ENCODE measurements around the gene PAM. TPM values are rescaled to one million over a fixed set of nuclear protein-coding genes. Genes with fewer than 3 reads are reported as not detected.
A peak's percentile ranks its signal among the peaks of the same experiment; 100 is the strongest.
"Not testable (repeated sequence)": the region's sequence is repeated elsewhere in the genome, so short reads cannot be mapped to it uniquely, and the experiment has no call there.

The PAM gene
- total RNA-seq, 1 donor from 2014 or later: 859 TPM

DNA sequence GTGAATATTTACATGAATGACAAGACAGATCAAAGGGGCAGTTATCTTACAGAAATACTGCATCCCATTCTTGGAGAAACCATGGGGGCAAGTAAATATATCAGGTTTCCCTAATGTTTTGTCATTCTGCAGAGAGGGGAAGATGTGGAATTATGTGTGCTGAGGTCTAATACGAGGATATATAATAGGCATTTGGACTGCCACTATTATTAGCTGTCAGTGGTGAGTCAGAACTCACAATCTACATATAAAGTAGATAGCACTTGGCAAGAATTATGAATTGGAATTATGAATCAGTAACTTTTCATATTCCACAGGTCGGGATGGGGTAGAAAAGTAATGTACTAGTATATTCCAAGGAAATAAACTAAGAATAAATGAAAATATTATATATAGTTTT is 243.1 kb downstream of the PAM start:
- no peak for ATAC-seq (ENCODE audit: poor library complexity)
- intact Hi-C loops (cut with DNase I): no loop called here
- DNase-seq: no peak

DNA sequence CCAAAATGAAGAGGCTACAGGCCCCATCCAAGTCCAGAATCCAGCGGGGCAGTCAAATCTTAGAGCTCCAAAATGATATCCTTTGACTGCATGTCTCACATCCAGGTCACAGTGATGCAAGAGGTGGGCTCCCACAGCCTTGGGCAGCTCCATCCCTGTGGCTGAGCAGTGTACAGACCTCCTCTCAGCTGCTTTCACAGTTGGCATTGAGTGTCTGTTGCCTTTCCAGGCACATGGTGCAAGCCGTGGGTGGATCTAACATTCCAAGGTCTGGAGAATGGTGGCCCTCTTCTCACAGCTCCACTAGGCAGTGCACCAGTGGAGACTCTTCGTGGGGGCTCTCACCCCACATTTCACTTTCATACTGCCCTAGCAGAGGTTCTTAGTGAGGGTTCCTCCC is 244.1 kb downstream of the PAM start:
- intact Hi-C loops (cut with DNase I): no loop called here

DNA sequence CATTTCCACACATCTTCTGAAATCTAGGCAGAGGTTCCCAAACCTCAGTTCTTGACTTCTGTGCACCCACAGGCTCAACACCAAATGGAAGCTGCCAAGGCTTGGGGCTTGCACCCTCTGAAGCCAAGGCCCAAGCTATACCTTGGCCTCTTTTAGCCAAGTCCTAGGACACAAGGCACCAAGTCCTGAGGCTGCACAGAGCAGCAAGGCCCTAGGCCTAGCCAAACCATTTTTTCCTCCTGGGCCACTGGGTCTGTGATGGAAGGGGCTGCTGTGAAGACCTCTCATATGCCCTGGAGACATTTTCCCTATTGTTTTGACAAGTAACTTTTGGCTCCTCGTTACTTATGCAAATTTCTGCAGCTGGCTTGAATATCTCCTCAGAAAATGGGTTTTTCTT is 244.5 kb downstream of the PAM start:
- DNase-seq; intact Hi-C loops (cut with DNase I); ATAC-seq (ENCODE audit: poor library complexity): not testable (repeated sequence)

More for the DNA sequence above, 244.1 kb downstream of the PAM start:
- DNase-seq (no peak), ATAC-seq (ENCODE audit: poor library complexity) (no peak)

DNA sequence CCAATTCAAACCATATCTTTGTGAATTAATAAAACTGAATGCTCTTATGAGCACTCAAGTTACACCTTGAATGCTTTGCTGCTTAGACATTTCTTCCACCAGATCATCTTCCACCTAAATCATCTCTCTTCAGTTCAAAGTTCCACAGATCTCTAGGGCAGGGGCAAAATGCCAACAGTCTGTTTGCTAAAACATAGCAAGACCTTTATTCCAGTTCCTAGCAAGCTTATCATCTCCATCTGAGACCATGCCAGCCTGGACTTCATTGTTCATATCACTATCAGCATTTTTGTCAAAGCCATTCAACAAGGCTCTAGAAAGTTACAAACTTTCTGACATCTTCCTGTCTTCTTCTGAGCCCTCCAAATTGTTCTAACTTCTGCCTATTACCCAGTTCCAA is 245.0 kb downstream of the PAM start:
- ATAC-seq (ENCODE audit: poor library complexity): no peak
- intact Hi-C loops (cut with DNase I): no loop called here
- no peak for DNase-seq

DNA sequence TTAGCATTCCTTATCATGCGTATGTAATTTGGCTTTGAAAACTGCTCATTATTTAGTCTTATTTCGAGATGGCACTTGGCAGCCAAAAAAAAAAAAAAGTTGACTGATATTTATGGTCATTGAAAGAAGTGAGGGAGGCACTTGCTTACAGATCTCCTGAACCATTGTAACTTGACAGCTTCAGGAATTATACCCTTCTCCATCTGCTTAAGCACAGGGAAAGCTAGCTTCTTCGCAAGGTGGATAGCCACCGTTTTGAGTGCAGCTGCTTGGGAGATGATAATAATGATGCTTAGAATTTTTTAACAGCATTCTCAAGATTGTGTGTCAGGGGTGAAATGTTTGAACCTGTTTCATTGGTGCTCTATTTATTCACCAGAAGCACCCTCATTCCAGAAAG is 248.8 kb downstream of the PAM start:
- intact Hi-C loops (cut with DNase I): no loop called here
- DNase-seq: no peak
- no peak for ATAC-seq (ENCODE audit: poor library complexity)

DNA sequence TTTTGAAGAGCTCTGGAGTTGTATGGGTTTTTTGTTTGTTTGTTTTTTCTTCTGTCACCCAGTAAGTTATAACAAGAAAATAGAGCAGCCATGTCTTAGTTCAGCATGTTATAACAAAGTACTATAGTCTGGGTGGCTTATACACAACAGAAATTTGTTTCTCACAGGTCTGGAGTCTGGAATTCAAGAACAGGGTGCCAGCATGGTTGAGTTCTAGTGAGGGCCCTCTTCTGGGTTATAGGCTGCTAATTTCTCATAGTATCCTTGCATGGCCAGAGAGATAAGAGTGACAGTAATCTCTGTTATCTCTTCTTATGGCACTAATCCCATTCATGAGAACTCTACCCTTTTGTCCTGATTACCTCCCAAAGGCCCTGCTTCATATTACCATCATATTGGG is 250.2 kb downstream of the PAM start:
- ATAC-seq (ENCODE audit: poor library complexity) (no peak), DNase-seq (no peak)
- intact Hi-C loops (cut with DNase I): no loop called here

DNA sequence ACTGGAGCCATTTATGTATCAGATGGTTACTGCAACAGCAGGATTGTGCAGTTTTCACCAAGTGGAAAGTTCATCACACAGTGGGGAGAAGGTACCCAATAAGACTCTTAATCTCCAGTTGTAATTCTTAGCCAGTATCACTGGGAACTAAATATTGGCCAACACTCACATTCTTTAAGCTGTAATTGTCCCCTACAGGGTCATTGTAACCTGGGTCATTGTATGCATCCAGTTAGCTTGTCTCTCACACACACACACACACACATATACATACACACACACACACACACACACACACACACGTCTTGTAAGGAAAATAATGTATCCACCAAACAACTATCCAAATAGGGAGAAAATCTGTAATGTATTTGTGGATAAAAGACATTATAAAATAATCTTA is 251.8 kb downstream of the PAM start:
- intact Hi-C loops (cut with DNase I): no loop called here
- DNase-seq: no peak
- ATAC-seq (ENCODE audit: poor library complexity): no peak

DNA sequence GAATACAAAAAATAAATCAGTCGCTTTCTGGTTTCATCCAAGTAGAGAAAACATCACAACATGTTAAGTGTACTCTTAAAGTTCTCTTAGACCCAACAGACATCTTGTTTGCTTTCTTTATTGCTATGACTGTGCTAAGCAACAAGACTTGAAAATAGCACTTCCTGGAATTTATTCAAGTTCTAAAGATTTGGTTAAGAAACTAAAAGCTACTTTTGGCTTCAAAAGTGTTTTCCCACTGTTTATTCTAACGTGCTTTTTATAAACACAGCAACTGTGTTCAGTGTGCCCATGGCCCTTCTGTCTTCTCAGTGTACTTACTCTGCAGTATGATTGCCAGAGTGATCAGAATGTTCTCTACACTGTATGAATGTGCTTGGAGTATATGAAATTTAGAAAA is 255.1 kb downstream of the PAM start:
- DNase-seq (no peak), ATAC-seq (ENCODE audit: poor library complexity) (no peak)
- intact Hi-C loops (cut with DNase I): no loop called here

DNA sequence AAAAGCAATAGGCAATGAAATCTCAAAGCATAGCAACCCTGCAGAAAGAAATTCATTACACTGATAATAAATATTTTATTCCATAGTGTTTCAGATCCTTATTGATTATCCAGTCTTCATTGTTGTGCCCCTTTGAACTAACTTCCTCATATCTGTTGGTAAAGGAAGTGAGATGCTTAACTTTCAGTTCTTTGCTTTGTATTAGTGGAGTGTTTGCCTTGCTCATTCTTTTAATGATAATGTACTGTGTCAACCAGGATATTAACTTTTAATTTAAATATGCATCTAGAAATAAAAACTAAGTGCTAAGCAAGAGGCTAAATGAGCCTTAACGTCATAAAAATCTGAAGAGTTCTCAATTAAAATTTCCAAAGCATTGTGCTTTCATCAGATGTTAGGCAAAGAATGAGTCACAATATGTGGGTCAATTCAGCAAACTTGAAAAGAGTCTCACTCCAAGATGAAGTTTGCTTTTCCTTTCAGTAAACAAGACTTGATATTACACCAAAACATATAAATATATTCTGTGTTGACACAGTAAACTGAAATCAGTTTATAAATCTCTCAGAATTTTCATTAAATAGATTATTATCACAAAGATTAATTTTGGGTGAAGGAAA is 258.9 kb downstream of the PAM start:
- DNase-seq (no peak), ATAC-seq (ENCODE audit: poor library complexity) (no peak)
- intact Hi-C loops (cut with DNase I): no loop called here

DNA sequence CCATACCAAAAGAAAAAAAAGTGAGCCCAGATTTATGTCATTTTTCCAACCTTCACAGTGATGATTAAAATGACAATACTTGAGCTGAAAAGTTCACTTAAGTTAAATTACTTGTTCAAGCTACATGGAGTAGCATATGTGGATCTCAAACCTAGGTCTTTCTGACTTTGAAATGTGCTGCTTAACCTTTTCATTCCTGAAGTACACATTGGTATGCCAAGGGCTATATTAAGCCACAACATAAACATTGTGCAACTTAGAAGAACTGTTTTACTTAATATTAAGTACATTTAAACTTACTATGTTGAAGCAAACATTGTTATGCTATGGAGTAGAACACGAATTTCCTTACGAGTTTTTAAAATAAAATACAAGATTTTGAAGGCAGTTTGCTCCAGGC is 259.9 kb downstream of the PAM start:
- no peak for DNase-seq
- no peak for ATAC-seq (ENCODE audit: poor library complexity)
- intact Hi-C loops (cut with DNase I): no loop called here

DNA sequence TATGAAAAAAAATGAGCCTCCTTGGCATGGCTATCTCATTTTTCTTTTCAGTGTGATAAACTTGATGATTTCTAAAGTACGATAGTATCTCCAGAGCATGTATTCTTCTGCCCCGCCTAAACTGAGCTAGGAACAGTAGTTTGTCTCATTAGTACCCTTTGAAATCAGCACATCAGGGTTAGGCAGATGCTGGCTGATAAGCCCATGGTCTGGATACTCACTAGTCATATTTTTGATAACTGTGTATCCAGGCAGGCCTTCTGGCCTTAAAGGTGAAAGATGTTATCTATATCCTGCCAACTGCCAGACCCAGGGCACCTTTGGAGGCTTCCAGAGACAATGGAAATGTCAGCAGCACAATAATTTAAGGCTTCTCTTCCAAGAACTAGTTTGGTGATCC is 261.1 kb downstream of the PAM start:
- intact Hi-C loops (cut with DNase I): no loop called here
- ATAC-seq (ENCODE audit: poor library complexity) (no peak), DNase-seq (no peak)

DNA sequence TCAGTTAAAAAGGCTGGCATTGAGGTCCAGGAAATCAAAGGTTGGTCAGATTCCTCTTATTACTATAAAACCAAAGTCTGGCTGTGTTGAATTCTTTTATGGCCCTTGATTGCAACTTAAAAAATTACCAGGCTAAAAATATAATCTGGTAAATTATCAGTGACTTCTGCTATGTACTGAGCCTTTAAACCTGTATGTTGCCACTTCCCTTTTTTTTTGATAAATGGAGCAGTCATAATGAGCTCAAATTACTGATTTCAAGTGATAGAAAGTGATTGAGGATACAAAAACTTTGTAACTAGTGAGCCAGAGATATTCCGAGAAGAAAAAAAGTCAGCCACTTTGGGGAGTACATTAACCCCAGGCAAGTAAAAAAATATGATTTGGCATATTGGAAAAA is 264.7 kb downstream of the PAM start:
- DNase-seq (no peak), ATAC-seq (ENCODE audit: poor library complexity) (no peak)
- intact Hi-C loops (cut with DNase I): no loop called here

DNA sequence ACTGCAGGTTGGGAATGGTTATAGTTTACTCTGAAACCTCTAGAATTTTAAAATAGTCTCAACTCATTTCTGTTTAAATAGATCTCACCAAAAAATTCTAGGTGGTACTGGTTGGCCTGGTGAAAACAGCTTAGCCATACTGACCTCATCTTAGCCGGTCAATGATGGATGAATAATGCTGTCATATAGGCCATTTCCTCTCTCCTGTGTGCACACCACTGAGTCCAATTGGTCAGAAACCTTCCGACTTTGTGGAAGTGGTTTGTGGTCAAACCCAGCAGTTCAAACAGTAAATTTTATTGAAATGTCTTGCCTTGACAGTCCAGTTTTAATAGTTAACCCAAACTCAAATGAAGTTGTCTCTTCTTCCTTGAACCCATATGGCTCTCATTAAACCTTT is 266.2 kb downstream of the PAM start:
- no peak for ATAC-seq (ENCODE audit: poor library complexity)
- intact Hi-C loops (cut with DNase I): no loop called here
- no peak for DNase-seq

DNA sequence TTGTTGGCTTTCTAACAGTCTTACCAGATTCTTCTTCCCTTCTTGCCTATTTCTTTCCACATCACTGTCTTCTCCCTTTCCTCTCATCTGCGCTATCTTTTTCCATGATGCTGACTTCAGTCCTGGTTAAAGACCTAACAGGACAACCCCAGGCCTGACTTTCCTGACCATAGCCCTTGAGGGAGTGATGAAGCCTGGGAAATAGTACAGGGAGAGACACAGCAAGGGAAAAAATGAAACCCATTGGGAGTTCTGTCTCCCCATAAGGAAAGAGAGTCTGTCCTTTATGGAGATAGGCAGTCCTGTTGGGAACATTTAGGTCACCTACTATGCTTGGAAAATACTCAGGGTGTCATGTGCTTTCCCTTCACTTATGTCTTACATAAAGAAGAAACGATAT is 272.2 kb downstream of the PAM start:
- intact Hi-C loops (cut with DNase I): no loop called here
- no peak for DNase-seq
- ATAC-seq (ENCODE audit: poor library complexity): no peak

DNA sequence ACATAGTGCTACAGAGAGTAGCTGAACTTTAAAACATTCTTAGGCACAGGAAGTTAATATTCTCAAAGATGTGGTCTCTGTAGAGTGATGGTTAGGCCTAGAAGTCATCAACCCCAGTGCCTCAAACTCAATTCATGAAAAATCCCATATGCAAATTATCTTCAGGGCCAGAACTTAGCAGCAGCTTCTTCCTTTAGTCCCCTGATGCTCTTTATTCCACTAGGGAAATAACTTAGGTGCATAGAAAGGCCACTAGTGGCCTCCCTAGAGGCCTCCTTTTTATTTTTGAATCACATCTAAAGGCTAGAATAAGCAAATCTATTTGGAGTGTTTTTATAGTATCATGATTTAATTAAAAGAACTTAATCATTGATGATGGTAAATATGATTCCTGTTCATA is 276.5 kb downstream of the PAM start:
- ATAC-seq (ENCODE audit: poor library complexity) (no peak), DNase-seq (no peak)
- intact Hi-C loops (cut with DNase I): no loop called here

DNA sequence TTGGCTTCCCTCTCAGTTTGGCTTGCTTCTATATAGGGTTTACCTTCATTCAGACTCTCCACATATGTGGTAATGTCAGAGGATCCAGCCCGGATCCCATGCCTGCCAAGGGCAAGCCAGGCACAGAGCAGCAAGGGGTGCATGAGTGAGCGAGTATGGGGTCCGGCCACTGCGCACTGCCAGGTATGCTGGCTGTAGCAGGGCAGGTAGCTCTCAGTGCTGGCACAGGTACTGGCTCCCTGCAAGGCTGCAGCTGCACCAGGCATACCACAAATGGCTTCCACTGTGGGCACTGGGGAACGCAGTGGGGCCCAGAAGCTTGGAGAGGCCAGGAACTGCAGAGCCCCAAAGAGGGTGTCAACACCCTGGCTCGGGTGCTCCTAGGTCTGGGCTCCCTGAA is 278.6 kb downstream of the PAM start:
- intact Hi-C loops (cut with DNase I): no loop called here
- DNase-seq: no peak
- ATAC-seq (ENCODE audit: poor library complexity): peak; percentile 12

DNA sequence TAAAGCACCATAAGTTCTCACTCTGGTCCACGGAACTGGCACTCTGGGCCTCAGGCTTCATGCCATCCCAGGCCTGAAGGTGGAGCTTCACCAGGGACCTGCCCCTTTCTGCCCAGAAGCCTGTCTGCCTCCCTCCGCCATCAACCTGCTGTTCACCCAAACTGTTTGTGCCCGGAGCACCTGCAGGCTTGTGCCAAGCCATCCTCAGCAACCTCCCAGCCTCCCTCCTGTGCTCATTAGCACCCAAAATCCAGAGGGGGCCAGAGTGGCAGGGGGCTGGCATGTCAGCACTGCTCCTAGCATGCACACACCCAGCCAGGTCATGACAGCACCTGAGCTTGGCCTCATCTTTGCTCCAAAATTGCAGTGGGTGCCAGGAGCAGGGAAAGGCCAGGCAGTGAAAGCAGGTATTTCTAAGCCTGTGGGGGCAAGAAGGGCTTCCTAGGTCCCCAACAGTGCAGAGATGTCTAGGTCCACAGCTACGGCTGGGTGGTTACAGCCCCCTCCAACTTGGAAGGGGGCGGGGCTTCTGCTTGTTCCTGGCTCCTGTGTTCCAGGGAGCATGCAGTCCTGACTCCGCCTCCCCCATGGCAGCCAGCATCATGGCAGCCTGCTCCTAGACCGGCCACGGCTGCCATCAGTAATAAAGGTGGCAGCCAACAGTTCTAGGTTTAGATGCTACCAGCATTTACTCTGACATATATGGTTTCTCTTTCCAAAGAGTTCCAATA is 279.7 kb downstream of the PAM start:
- intact Hi-C loops (cut with DNase I): no loop called here
- peak; percentile 20 for DNase-seq
- no peak for ATAC-seq (ENCODE audit: poor library complexity)

DNA sequence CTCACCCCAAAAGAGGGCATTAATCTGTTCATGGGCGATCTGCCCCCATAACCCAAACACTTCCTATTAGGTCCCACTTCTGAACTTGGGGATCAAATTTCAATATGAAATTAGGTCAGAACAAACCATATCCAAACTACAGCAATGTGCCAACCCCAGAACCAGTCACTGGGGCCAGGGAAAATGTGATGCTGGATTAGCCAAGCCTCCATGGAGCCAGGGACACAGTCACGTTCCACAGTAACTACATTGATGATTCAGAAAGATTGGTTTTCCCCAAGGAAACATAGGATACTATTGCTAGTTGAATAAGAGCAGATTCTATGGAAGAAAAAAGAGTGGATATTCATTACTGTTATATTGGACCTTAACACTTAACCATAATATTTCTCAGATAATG is 280.6 kb downstream of the PAM start:
- ATAC-seq (ENCODE audit: poor library complexity) (no peak), DNase-seq (no peak)
- intact Hi-C loops (cut with DNase I): no loop called here

DNA sequence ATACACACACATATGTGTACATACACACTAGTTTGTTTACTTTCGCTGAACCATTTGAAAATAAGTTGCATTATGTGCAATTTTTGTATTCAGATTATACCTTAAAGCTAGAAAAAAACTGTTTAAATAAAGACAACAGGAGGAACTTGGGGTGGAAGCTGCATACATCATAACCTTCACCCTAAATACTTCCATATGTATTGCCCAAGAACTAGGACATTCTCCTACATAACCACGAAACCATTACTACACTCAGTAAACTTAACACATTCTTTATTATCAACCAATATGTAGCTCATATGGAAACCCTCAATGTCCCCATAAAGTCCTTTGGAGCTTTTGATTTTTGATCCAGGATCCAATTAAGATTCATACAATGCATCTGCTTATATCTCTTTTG is 281.5 kb downstream of the PAM start:
- DNase-seq (no peak), ATAC-seq (ENCODE audit: poor library complexity) (no peak)
- intact Hi-C loops (cut with DNase I): no loop called here

DNA sequence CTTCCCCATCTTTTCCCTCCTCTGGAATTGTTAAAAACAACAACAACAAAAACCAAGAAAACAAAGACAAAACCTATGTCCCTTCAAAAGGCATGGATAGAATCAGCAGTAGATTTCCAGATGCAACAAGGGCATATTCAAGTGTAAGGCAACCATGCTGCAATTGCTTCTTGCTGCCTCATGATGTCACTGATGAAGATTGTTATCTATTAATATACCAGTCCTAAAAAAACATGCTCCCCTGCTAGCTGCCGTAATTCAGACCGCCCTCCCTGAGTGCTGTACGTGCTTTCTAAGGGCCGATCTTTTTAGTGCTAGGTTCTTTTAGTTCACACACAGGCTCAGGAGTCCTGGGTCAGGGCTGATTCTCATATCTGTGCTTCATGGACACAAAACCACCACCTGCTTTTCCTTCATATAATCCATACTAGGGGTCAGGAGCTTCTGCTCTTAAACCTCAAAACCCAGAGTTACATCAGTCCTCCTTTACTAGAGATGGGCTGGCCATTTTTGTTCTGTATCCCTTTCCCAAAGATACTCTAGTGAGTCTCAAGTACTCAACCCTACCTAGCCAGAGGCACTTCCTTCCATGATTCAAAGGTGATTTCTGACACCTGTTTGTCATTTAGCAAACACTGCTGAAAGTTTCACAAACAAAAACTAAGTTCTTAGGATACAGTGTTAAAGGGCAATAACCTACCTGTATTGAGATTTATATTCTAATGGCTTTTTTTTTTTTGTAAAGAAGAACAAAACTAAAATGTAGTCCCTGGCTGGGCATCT is 282.8 kb downstream of the PAM start:
- no peak for DNase-seq
- intact Hi-C loops (cut with DNase I): no loop called here
- ATAC-seq (ENCODE audit: poor library complexity): no peak

All from Right ventricle myocardium superior (tissue), 1 donor.